Measurements from ENCODE around the gene PAX7. TPM values are rescaled to one million over a fixed set of nuclear protein-coding genes. Genes with fewer than 3 reads are reported as not detected.

Gene PAX7
- polyA plus RNA-seq, 3 donors = 0.04 TPM; not detected in 2

DNA sequence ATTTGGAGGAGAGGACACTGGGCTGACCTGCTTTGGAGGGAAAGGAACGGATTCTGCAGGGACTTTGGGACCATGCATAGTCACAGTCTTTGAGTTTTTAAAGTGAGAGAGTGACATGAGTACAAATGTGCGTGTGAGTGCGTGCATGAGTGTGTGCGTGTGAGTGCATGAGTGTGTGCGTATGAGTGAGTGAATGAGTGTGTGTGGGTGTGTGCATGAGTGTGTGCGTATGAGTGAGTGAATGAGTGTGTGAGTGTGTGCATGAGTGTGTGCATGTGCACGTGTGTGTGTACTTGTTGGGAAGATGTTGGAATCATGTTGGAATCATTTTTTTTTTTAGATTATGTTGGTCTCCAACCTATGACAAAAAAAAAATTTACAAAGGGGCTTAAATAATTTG lies 70.5 kb downstream of the PAX7 start:
- no peak for DNase-seq

DNA sequence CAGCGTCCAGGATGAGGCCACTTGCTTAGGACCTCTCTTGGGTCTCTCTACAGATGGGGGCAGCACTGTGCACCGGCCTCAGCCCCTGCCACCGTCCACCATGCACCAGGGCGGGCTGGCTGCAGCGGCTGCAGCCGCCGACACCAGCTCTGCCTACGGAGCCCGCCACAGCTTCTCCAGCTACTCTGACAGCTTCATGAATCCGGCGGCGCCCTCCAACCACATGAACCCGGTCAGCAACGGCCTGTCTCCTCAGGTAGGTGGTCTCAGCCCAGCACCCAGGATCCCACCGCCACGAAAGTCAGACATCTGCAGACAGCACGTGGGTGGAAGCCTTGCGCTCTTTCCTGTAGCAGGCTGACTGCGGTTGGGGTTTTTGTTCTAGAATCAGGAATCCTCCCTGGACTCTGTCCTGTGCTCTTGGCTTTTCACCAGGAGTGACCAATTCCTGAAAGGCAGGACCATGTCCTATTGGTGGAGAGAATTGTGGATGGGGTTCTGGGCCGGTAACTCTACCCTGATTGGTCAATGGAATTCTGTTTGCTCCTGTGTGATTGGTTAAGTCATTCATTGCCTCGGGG lies 72.5 kb downstream of the PAX7 start:
- DNase-seq = no peak

DNA sequence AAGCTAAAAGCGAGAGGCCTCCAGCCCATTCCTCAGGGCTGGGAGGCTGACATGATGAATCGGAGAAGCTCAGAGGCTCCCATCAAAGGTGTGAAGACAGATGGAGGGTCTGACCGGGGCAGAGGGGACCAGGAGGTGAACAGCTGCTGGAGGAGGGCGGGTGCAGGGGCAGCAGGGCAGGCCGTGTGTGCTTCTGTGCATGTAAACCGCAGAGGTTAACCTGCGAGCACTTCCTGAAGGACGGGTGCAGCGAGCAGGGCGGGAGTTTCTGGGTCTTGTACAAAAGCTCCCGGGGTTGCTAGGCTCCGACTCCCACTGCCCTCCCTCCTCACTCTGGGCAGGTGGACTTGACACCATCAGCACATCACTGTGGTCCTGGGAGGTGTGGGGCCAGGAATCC lies 75.2 kb downstream of the PAX7 start:
- DNase-seq = no peak

DNA sequence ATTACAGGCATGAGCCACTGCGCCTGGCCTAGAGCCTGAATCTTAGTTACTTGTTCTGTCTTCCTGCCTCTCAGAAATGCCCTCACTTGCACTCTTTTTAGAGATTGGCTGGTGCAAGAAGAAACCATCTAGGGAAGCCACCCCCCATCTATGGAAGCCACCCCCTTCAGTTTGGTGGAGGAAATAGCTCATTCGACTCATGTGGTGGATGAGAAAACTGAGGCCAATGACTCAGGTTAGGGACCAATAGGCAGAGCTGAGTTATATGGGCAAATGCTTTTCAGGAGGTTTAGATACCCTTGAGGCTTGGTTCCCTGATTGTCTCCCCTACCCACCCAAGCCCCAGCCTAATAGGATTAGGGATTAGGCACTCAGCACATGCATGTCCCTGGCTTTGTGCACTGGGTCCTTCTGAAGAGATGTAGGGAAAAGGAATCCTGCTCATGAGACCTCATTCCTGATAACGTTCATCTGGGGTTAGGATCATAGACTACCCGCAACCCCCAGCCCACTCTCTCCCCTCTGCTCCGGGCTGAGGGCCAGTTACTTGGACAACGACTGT lies 77.1 kb downstream of the PAX7 start:
- DNase-seq = no peak

DNA sequence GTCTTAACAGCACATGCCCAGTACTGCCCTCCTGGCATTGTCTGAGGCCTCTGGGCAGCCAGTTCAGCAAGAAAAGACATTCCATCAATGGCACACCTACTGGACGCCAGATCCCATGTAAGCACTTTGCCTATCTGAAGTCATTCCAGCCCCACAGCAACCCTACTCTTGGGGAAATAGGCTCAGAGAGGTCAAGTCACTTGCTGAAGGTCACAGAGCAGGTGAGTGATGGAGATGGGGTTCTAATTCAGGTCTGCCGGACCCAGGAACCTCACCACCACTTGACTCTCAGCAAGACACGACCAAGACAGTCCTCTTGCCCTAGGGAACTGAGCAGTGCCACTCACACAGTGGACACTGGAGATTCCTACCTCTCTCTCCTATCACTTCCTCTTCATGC lies 79.4 kb downstream of the PAX7 start:
- DNase-seq = no peak

DNA sequence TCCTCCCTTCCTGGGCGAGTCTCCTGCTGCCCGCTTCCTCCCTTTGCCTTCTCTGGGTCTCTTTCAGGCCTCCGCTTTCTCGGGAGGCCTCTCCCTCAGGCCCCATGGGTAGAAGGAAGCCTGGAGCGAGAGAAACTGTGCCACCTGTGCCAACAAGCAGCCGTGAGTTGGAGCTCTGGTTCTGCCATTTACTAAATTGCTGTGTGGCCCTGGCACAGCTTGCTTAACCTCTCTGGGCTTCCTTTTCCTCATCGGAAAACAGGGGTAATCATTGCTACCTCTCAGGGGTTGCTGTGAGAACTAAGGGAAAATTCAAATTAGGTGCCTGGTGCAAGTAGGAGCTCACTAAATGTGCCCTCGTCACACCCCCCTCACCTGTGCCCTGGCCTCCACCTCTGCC lies 80.4 kb downstream of the PAX7 start:
- no peak for DNase-seq

DNA sequence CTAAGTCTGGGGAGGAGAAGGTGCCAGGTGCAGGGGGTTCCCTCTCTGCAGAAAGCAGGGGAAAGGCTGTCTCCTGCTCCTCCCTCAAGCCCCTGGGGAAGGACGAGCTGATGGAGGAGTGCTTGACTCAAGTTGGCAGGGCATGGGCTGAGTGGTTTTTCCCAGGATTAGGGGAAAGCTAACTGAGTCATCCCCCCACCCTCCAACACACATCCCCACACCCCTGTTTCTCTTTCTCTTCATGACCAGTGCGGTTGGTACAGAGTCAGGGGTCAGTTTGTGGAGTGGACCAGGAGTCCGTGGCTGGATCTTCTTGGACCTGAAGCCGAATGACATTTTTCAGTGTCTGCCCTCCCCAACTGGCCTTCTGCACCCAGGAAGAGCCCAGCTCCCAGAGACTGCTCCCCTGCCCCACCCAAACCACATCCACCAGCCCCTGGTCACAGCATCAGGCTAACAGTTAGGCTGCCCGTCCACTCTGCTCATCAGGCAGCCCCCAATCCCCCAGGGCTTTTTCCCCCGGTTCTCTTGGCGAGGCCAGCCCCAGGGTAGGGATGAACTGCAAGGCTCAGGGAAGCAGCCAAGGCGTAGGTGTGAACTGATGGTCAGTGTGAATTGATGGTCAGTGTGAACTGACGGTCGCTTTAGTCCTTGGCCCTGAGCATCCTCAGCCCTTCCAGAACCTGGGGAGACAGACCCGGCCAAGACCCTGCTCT lies 81.0 kb downstream of the PAX7 start:
- no peak for DNase-seq

DNA sequence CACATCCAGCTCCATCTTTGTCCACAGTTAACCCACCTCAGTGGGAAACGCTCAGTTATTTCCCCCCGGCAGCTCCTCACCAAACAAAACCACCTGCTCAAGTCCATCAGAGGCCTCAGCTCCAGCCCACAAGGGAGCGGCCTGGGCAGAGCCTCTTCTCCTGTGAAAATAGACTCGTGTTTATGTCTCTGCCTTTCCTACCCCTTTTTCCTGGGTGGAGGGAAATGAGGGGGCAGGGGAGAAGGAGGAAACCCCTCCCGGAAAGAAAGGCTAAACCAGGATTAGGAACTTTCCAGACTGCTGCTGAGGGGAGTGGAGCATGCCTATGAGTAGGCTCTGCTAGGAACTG lies 81.6 kb downstream of the PAX7 start:
- no peak for DNase-seq

DNA sequence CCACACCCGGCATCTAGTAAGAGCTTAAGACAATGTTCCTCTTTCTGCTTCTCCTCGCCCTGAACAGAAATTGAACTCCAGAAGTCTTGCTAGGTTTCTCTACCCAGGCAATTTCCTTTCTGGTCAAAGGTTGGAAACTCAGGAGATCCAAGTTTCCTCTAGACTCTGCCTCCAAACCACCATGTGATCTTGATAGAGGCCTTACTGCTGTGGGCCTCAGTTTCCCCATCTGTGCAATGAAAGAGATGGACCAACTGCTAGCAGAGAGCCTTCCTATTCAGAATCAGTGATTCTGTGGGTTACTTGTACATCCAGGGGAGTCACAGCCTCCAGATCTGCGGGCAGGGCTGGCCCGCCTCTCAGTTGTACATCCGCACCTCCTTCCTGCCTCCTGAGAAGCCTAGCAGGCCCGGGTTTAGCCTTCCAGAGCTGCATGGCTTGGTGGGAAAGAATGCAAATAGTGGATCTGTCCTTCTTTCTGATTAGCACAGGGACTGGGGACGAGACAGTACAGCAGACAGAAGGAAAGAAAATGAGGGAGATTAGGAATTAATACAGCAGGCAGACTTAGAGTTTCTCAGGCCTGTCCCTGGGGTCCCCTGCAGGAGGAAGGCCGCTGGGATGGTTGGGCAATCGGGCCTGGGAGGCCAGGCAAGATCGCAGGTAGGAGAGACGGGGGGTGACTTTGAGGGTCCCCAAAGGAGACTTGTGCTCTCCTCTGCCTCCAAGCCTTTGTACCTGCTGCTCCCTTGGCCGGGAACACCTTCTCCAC lies 83.9 kb downstream of the PAX7 start:
- no peak for DNase-seq

DNA sequence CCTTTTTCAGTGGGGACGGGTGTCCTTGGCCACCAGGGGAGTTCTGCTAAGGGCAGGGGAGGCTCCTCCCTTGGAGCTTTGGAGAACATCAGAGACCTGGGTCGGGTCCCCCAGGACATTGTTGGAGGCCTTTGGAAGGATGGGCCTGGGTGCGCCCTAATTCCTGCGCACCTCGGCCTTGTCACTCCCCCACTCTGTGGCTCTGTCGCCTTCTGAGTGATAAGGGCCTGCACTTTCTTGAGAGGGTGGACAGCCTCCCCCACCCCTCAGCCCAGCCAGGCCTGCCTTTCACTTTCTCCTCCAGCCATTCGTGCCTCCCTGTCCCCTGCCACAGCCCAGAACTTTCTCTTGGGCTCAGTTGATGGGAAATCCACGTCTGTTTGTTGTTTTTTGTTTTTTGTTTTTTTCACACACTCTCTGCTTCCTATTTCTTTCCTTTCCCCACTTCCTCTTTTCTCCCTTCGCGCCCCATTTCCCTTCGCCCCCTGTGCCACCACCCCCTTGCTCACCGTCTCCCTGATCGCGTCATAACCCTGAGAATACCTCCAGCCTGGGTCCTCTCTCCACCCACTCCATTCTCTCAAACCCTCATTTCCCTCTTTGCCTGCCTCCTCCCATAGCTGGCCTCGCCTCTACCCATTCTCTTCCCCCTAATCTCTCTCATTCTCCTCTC lies 85.6 kb downstream of the PAX7 start:
- no peak for DNase-seq

DNA sequence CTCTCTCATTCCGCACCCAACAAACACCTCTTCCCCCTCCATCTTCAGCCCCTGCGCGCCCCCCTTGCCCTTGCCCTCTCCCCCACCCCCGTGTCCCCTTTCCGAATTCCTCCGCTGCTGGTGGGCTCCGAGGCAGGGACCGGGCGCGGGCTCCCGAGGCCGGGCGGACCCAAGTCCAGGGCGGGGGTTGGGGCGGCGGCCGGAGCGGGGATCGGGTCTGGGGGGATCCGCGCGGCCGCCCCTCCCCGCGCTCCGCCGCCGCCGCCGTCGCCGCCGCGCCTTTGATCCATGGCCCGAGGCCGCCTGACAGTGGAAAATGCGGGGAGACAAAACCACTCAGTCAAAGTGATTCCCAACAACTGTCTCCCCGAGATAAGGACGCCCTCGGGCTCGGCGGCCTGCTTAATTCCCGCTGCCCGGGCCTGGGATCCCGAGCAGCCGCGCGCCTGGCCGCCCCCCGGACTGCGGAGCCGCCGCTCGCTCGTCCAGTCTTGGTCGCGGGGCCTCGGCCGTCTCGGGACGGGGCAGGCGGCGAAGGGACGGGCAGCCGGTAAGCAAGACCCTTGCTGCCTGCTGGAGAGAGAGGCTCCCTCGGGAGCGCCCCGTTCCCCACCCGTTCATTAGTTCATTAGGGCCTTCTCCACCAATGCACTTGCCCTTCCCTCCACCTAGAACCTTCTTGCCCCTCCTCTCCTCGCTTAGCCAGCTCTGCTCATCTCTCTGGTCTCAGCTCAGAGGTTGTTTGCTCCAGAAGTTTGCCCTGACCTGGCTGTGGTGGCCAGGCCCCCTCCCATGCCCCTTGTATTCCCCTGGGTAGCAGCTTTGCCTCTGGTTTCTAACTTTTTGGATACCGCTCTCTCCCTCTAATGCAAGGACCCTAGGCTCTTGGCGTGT lies 86.4 kb downstream of the PAX7 start:
- DNase-seq = no peak

DNA sequence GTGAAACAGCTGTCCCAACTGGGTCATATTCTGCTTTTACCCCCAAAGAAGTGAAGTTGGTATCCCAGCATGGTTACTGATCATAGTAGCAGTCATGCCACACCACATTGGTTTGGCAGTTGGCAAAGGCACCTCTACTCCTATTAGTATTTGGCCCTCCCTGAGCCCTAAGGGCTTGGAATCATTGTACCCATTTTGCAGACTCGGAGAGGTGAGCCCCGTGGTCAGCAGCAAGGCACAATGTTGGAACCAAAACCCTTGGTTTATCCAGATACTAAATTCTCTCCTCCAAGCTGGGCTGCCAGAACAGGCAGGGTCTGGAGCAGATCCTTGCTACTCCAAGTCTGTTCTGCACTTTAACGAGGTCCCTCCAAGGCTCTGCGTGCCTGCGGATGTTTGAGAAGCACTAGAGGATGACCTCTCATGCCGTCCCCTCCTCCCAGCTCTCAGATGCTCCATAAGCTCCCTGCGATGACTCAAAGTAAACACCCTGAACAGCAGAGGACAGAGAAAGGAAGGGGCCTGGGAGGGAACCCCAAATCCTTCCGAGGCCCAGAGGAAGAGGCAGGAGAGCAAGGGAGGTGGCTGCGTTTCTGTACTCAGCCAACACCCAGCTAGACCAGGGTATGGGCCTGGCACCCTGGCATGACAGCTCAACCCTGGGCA lies 89.3 kb downstream of the PAX7 start:
- no peak for DNase-seq

DNA sequence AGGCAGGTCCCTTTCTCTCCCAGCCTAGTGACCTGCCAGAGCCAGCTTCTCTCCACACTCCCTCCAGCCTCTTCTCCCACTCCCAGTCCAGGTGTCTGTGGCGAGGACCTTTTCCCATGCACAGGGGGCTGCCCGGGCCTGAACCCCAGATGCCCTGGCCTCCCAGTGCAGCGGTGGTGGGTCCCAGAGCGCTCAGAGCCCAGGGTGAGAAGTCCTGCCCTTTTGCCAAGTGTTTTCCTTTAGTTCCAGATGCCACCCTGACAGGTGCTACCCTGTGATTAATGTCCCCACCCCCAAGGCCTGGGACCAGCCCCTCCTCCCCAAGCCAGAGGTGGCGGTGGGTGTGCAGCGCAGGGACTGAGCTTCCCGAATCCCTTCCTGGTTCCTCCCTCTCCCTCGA lies 90.4 kb downstream of the PAX7 start:
- no peak for DNase-seq

DNA sequence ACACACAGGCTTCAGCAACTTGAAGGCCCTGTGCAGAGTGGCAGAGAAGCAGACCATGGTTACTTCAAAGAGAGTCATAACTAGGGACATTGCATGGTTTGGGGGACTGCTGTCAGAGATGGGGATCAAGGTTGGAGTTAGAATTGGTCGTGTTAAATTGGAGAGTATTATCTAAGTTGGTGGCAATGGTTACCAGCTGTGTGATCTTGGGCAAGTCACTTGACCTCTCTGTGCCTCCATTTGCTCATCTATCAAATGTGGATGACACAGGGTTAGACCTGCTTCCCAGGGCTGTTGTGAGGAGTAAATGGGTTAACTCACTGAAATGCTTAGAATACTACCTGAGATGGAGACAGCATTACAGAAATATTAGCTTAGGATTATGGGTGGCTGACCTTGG lies 91.1 kb downstream of the PAX7 start:
- DNase-seq = no peak

DNA sequence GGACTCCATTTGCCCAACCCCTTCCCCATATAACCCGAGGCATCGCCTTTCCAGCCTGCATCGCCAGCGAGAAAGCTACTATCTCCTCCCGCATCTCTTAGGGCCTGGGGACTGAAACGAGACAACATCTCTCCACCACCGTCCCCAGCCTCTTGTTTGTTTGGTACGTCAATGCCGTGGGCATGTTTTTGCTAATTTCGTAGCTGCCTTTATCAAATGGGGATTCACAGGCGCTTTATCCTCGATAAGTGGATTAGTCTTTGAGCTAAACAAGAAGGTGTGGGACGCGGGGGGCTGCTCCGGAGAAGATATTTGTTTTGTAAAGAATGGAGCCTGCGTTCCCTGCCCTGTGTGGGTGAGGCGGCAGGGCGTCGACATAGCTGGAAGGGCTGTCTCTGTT lies 91.6 kb downstream of the PAX7 start:
- DNase-seq = no peak

DNA sequence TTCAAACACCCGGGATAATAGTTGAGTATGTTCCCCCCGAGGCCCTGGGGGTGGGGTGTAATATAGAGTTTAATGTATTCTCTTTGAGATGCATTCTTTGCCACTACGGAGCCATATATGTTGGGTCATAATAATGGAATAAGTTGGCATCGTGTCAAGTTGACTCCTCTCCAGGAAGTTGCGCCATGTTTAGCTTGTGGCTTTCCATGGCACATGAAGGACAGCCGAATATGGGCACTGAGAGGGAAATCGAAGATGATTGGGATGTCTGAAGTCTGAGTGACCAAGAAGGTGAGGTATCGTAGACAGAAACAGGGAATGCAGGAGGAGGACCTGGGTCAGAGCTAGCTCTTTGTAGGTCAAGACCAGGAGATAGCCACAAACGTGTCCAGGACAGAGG lies 92.6 kb downstream of the PAX7 start:
- DNase-seq = no peak

DNA sequence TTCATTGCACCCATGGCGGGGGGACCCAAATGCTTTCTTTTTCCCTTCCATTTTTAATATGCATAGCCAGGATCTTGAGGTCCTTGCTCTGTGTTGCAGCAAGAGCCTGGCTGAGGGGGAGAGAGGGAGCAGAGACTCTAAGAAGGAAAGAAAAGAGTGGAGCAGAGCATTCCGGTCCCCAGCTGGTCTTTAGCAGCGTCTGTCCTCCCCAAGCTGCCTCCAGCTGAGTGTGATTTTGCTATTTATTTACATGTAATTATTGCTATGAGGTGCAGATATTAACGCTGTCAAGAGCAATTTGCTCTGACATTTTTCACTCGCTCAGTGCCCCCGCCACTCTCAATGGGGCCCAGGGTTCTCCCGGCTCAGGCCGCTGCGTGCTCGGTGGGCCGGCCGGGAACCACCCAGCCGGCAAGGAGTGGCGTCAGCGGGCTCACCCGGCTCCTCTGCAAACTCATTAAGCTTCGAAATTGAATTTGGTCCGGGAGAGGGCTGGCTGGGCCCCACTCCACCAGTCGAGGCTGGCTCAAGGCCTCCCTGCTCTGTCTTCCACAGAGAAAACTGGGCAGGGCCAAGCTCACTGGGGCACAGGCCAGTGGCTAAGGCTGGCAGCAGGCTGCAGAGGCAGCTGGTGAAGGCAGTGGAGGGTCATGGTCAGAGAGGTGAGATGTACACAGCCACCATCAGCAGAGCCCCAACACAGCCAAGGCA lies 93.2 kb downstream of the PAX7 start:
- DNase-seq = no peak

DNA sequence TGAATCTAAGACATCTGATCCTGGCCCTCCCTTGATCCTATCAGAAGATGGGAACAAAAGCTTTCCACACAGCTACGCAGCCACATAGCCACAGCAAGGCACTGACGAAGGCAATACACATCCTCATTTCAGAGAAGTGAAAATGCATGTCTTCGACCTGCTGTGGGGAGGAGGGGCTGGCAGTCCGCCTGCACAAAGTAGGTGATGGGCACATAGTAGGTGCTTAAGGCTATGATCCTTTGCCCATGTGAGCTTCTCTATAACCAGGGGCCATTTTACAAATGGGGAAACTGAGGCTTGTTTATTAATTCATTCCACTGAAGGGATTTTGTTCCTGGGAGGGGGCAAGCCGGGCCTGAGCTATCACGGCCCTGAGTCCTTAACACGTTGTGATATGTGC lies 94.2 kb downstream of the PAX7 start:
- no peak for DNase-seq

DNA sequence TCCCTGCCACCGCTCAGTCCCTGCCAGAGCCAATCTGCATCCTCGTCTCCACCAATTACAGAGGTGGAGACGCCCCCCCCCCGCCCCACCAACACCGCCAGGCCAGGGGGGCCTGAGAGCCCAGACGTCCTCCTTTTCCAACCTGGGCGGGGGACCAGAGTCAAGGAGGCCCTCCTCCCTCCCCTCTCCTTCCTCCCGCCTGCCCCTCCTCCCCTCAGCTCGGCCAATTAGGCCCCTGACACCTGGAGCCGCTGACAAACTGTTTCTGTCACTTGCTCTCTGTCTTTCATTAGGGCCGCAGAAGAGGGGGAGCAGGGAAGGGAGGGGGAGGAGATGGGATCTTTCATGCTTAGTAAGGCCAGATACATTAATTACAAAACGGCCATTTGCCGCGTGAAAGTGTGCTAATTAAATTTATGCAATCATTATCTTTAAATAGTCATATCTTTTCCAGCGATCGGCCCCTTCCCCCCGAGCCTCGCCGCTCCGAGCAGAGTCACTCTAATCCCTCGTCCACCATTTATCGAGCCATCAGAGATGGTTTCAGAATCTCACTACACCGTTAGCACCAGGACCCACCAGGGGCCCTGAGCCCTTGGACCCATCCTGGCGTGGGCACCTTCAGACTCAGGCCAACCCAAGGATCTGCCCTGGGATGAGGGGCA lies 94.7 kb downstream of the PAX7 start:
- no peak for DNase-seq

DNA sequence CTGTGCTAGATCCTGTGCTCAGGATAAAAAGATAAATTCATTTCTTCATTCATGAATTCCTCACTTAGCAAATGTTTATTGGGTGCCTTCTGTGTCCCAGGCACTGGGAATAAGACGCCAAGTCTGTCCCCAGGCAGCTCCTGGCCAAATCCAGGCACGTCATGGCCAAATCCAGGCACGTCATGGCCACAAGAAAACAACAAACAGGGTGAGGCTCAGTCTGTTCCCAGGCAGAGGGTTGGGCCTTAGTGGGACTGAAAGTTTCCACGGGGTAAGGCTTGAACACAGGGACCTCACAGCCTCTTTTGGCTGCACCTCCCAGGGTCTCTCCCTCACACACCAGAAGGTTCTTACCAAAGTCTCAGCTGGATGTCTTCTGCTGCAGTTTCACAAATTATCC lies 95.7 kb downstream of the PAX7 start:
- DNase-seq = no peak

All from renal pelvis (tissue), 4 donors.